Peyer's patch (tissue), 4 donors: Measurements from ENCODE around the gene FOCAD. TPM values are rescaled to one million over a fixed set of nuclear protein-coding genes. Genes with fewer than 3 reads are reported as not detected.

ENCODE experiments used
- DNase-seq, 3 donors: peaks; one replicate each; pipeline ENCODE4 v3.0.0-alpha.2; 2017 to 2019
- H3K27ac ChIP-seq, 4 donors: fragments of 200-600 bp; sonication (generic); one replicate each; pipeline ENCODE4 v1.5.1; 2016 to 2019
- H3K27me3 ChIP-seq, 2 donors: fragments of 200-600 bp; sonication (generic); one replicate each; pipeline ENCODE4 v1.5.1; 2019
- H3K36me3 ChIP-seq, 3 donors: fragments of 200-600 bp; sonication (generic); one replicate each; pipeline ENCODE4 v1.5.1; 2016 to 2019
- H3K4me1 ChIP-seq, 4 donors: fragments of 200-600 bp; sonication (generic); one replicate each; pipeline ENCODE4 v1.5.1; 2016 to 2019
- H3K4me3 ChIP-seq, 4 donors: fragments of 200-600 bp; sonication (generic); 1 replicate in 3 of 4; 2 replicates in 1 of 4; pipeline ENCODE4 v1.5.1; 2016 to 2019; ENCODE audit warnings: mild to moderate bottlenecking in 1 of 4
- H3K9me3 ChIP-seq, 4 donors: fragments of 200-600 bp; sonication (generic); one replicate each; pipeline ENCODE4 v1.5.1; 2016 to 2019; ENCODE audit warnings: mild to moderate bottlenecking in 1 of 4
- POLR2A ChIP-seq, 2 donors: fragments of 450-650 bp; IDR thresholded peaks; one replicate each; pipeline ENCODE4 v1.5.1; 2017; ENCODE audit warnings: antibody characterized with exemption in 2 of 2, mild to moderate bottlenecking in 2 of 2, moderate library complexity in 2 of 2
- total RNA-seq, 4 donors: library from RNA; depleted of rRNA; stranded (reverse); fragments of >200 nt; gene quantifications; one replicate each; pipeline ENCODE4 v1.1.0, GENCODE V29; 2016
- TF ChIP-seq, protein P1 (sequence below), 6 experiments: fragments of 450-650 bp in 4 of 6; fragments of 200-600 bp in 2 of 6; sonication (generic) in 1 of 6; IDR thresholded peaks; one replicate each; pipeline ENCODE4 v1.5.1; 2017 to 2019; ENCODE audit warnings: antibody characterized with exemption in 6 of 6, mild to moderate bottlenecking in 3 of 6, moderate library complexity in 1 of 6

FOCAD gene
- total RNA-seq, 4 donors from 2014 or later = 19.4 to 42.1 (median 28.7) TPM

DNA sequence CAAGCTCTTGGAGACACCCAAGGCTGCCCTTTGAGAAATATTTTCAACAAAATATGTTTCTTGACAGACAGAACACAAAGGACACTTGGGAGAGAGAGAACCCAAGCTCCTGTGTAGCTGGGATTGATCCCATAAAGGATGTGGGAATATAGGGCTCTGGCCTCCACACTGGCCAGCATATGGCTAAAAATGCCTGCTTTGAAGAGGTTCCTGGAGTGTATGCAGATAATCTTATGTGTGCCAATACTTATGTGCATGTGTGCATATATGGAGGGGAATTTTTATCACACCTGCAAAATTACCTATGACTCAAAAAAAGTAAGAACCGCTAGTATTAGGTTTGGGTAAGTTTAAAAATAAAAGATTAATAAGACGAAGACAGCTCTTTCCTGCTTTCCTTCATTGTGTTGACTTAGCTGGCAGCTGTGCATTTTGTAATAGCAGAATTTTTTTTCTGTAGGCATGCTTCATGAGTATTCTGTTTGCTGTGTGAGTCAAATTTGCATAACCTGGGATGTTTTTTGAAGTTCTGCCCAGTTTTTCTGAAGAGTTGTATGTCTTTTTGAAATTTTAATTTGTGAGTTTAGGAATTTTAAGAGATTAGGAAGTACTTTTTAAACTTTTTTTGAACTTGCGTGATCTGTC, 304.7 kb downstream of the FOCAD start:
- Histone ChIP-seq H3K9me3 (no peaks in the 10 kb centered on the region), H3K27ac (no peak overlapping the region), H3K4me1 (no peaks in the 10 kb centered on the region), H3K36me3 (no peaks in the 10 kb centered on the region), H3K27me3 (no peaks in the 10 kb centered on the region), H3K4me3 (no peak overlapping the region)
- no peak for DNase-seq
- no peak for TF ChIP-seq POLR2A (IDR thresholded peaks at IDR 0.05)
- TF ChIP-seq, protein P1, sequence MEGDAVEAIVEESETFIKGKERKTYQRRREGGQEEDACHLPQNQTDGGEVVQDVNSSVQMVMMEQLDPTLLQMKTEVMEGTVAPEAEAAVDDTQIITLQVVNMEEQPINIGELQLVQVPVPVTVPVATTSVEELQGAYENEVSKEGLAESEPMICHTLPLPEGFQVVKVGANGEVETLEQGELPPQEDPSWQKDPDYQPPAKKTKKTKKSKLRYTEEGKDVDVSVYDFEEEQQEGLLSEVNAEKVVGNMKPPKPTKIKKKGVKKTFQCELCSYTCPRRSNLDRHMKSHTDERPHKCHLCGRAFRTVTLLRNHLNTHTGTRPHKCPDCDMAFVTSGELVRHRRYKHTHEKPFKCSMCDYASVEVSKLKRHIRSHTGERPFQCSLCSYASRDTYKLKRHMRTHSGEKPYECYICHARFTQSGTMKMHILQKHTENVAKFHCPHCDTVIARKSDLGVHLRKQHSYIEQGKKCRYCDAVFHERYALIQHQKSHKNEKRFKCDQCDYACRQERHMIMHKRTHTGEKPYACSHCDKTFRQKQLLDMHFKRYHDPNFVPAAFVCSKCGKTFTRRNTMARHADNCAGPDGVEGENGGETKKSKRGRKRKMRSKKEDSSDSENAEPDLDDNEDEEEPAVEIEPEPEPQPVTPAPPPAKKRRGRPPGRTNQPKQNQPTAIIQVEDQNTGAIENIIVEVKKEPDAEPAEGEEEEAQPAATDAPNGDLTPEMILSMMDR (IDR thresholded peaks at IDR 0.05) = no peak

DNA sequence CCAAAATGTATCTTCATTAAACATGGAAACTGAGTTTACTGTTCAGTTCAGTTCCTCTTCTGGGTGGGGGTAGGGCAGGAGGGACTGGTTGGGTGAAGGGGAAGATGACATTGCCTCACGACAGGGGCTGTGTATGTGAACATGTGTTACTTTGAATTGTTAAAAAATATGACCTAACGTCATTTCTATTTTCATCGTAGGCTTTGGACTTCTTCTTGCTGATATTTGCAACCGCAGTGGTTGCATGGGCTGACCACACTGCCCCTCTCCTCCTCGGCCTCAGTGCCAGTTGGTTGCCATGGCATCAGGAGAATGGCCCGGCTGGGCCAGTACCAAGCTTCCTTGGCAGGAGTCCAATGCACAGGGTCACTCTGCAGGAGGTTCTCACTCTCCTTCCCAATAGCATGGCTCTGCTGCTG, 305.9 kb downstream of the FOCAD start:
- H3K36me3 ChIP-seq = no peaks in the 10 kb centered on the region
- no peaks in the 10 kb centered on the region for H3K9me3 ChIP-seq
- no peak overlapping the region for H3K27ac ChIP-seq
- TF ChIP-seq POLR2A (IDR thresholded peaks at IDR 0.05) = no peak
- TF ChIP-seq, protein P1 (IDR thresholded peaks at IDR 0.05) = no peak
- no peak for DNase-seq
- no peaks in the 10 kb centered on the region for H3K4me1 ChIP-seq
- H3K27me3 ChIP-seq = no peaks in the 10 kb centered on the region
- no peak overlapping the region for H3K4me3 ChIP-seq

DNA sequence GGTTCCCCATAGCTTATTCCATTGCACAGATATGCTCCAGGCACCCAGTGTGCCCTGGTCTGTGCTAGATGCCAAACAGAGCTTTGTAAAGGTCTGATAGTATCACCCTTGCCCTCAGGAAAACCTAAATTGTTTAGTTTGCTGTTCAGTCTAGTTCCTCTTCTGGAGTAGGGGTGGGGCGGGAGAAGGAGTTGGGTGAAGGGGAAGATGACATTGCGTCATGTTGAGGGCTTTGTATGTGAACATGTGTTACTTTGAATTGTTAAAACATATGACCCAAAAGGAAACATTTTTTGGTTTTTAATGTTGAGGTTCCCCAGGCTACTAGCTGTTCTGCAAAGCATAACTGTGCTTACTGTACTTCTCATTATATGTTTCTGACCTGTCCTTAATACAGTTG, 306.8 kb downstream of the FOCAD start:
- no peaks in the 10 kb centered on the region for H3K4me1 ChIP-seq
- no peak for DNase-seq
- no peak for TF ChIP-seq POLR2A (IDR thresholded peaks at IDR 0.05)
- TF ChIP-seq, protein P1 (IDR thresholded peaks at IDR 0.05) = no peak
- H3K27ac ChIP-seq = no peak overlapping the region
- no peaks in the 10 kb centered on the region for H3K36me3 ChIP-seq
- no peaks in the 10 kb centered on the region for H3K9me3 ChIP-seq
- no peaks in the 10 kb centered on the region for H3K27me3 ChIP-seq
- no peak overlapping the region for H3K4me3 ChIP-seq

DNA sequence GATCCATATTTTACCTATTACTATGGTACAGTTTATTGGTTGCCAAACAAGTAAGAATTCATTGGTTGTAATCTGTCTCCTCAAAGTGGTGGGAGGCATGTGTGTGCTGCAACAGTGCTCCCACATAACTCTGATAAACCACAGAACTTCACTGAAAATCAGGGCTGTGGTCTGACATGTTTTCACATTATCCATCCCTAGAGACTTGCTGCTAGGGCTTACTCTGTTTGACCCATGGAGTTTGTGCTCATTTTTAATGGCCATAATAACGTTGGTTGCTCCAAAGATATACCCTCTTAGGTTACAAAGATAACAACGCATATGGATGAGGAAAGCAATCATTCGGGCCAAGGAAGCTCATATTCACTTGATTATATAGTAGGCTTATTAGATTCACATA, 310.4 kb downstream of the FOCAD start:
- Histone ChIP-seq H3K27me3 (no peaks in the 10 kb centered on the region), H3K4me1 (peaks cover 0 to 3% (median 0%) of the 10 kb centered on the region in 4 donors), H3K27ac (no peak overlapping the region), H3K4me3 (no peak overlapping the region), H3K36me3 (no peaks in the 10 kb centered on the region), H3K9me3 (no peaks in the 10 kb centered on the region)
- TF ChIP-seq, protein P1 (IDR thresholded peaks at IDR 0.05) = no peak
- no peak for TF ChIP-seq POLR2A (IDR thresholded peaks at IDR 0.05)
- no peak for DNase-seq

DNA sequence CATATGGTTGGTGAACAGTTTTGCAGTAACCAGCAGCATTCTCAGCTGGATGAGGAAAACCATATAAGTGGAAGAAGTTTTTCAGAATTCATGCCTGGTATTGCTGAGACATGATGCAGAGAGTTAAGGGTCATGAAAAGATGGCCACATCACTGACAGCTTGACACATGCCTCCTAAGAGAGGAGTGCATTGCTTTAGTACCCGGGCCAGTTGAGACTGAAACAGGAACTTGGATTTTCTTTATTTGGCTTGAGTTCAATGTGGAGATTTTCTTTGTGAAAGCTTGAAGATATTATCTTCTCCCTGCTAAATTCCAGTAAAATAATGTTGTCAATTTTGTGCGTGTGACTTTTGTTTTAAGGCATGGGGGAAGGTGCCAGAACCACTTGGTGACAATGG, 311.6 kb downstream of the FOCAD start:
- Histone ChIP-seq H3K9me3 (no peaks in the 10 kb centered on the region), H3K27me3 (no peaks in the 10 kb centered on the region), H3K36me3 (no peaks in the 10 kb centered on the region), H3K4me3 (no peak overlapping the region), H3K4me1 (peaks cover 0 to 3% (median 0%) of the 10 kb centered on the region in 4 donors), H3K27ac (no peak overlapping the region)
- no peak for DNase-seq
- TF ChIP-seq, protein P1 (IDR thresholded peaks at IDR 0.05) = no peak
- TF ChIP-seq POLR2A (IDR thresholded peaks at IDR 0.05) = no peak
